GM19324 (cell line): ENCODE measurements around the gene C14orf180.

ENCODE experiments used
- ATAC-seq: cut with Tn5 transposase; IDR thresholded peaks from one replicate; pipeline ENCODE4 v1.9.1; 2021; ENCODE audit warnings: mild to moderate bottlenecking, moderate library complexity; ENCODE audit not compliant: unreplicated experiment, low FRiP score

Gene C14orf180

DNA sequence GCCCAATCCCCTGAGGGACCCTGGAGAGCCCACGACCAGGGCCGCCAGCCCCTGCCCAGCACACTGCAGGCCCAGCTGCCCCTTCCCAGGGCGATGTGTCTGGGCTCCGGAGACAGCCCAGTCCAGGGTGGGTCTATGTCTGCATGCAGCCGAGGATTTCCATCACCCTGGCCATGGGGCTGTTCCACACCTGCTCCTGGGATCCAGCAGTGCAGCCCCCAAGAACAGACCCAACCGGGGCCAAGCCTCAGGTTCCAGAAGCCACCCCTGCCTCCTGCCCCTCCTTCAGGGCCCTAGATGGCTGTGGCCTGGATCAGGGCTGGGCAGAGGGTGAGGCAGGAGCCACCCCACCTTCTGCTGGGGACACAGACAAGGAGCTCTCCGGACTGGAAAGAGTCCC, 11.5 kb downstream of the C14orf180 start:
- no peak for ATAC-seq

DNA sequence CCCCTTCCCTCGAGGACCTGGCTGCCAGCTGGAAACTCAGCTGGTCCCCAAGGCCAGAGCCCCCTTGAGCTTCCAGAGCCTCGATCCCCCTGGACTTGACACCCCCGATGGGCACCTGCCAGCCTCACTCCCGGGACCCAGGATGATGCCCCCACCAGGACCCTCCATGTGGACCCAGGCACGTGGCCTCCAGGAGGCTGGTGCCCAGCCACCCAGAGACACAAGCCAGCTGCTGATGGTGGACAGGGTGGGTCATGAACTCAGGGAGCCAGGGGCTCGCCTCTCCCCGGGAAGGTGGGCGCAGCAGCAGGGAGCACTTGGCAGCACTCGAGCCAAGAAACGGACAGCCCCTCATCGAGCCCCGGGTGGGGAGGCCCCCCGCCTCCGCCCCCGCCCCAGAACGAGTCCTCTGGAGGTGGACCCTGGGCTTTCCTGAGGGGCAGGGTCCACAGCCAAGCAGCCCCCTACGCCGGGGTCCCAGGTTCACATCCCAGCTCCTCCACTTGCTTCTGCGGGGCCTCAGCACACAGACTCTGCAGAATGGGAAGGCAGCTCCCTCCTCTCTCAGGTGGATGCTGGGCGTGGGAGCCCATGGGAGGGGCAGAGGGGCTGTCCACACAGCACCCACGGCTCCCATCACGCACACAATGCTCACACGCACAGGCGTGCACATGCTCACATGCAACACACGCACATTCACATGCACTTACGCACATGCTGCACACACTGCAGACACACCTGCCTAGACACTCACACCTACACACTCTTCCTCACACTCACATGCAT, 12.1 kb downstream of the C14orf180 start:
- ATAC-seq: no peak

DNA sequence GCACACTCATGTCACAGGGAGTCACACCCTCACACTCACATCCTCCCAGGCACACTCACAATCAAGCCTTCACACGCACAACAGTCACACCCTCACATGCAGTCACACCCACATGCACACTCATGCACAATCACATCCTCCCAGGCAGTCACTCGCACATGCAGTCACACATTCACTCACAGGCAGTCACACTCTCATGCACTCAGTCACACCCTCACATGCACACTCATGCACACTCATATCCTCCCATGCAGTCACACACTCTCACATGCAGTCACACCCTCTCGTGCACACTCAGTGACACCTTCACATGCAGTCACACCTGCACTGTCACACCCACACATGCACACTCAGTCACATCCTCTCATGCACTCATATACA, 12.7 kb downstream of the C14orf180 start:
- no peak for ATAC-seq

DNA sequence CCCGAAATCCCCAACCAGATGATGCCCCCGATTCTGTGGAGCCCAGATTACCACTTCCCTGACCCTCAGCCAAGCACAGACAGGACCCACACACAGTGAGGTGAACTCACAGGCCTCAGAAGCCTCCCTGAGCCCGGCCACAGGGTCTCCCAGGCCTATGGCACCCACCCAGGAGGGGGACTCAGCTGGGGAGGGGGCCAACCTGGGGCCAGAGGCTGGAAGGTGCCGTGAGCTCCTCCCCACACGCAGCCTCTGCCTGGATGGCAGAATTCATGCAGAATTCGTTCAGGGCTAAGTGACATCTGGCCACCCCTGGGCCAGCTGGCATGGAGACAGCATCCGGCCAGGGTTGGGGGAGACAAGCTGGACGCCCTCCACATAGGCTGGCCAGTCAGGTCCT, 13.2 kb downstream of the C14orf180 start:
- ATAC-seq: no peak

DNA sequence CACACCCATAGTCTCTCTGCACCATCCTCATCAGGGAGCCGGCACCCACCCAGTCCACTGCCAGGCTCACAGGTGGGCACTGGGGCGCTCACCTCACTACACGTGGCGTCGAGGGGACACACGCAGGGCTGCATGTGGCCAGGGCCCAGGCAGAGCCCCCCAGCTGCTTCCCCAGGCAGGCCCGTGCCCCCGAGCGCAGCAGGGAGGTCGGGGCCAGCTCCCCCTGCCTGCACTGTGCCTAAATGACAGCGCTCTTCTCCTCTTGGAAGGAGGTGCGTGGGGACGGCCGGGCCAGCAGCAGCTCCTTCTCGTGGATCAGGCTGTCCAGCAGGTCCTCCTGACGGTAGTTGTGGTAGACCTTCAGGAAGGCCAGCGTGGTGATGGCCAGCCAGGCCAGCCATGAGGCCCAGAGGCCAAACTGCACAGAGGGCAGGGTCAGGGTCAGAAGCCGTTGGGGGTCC, 13.7 kb downstream of the C14orf180 start:
- ATAC-seq: no peak

DNA sequence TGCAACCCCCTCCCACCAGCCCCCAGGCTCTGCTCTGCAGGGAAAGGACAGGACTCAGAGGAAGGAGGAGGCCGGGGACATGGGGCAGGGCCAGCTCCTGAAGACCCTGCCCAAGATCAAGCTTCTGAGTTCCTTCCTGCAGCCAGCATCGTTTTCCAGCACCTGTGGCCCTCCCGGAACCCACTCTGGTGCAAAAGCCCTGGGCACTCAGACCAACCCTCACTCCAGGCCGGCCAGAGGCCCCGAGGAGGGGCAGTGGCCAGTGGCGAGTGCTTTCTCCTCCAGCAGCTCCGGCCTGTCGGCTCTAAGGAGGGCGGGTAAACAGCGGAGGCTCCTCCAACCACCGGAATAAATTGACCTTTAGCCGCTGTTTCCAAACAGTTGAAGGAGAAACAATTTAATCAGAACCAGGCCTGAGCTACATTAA, 14.2 kb downstream of the C14orf180 start:
- ATAC-seq: no peak

DNA sequence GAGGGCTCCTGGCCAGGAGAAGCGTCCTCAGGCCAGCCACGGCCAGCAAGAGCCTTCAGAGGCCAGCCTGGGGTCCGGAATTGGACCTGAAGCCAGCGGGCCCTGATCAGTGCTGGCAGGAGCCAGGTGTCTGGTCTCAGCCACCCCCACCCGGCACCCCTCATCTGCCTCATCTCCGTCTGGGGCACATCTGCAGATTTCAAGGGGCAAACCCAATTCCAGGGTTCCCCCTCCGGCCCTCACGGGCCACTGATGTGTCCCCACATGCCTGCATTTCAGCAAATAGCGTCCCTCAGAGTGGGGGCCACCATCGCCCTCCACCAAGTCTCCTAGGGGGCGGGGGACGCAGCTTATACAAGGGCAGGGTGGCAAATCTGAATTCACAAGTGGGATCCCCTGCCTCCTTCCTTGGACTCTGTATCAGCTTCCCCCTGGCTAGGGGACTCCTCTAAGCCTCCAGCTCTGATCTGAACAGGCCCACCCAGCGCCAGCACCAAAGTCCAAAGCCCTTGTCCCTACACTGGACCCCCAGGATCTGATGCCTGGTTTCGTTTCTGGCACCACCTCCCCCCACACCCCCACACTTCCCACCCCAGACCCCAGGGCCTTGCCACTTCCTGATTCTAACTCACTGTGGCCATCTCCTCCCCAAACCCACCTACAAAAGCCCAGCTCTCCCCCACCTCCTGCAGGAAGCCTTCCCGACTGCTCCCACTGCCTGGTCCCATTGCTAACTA, 14.9 kb downstream of the C14orf180 start:
- no peak for ATAC-seq

DNA sequence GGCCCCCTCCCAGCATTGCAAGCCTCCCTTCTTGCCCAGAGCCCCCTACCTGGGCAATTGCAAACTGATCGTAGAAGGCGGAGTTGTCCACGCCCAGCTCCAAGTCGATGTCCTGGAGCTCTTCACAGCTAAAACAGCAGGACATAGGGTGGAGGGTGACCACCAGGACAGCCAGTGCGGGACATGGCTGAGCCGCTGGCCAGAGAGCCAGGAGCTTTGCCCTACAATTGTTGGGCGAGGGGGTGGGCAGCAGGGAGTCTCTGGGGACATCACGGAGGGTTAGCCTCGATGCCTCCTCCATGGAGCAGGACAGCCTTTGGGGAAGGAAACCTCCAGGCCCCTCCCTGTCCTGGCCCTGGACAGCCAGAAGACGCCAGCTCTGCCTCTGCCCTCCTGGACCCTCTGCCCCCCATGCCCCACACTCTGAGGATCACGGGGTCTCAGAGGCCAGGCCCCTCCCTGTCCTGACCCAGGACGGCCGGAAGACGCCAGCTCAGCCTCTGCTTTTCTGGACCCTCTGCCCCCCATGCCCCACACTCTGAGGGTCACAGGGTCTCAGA, 15.6 kb downstream of the C14orf180 start:
- ATAC-seq: no peak

DNA sequence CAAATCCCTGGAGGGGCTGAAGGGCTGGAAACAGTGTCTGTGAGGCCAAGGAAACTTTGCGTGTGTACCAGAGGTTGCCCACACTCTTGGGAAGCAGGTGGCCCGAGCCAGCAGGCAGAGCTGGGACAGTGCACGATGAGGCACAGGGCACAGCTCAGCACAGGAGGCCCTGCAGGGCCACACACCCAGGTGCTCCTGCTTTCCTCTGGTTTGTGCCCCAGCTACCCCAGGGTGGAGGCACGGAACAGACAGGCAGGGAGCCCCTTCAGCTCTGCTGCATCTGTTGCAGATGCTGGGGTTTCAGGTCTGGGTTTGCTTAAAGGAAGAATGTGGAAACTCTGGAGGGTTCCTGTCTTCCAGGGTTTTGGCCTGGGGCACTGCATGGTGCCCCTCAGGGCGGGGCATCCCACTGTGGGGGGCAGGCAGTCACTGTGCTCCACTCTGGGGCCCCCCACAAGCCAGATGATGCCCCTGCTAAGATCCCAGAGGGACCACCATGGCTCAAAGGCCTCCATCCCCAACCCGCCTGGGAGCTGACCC, 16.4 kb downstream of the C14orf180 start:
- ATAC-seq: no peak

DNA sequence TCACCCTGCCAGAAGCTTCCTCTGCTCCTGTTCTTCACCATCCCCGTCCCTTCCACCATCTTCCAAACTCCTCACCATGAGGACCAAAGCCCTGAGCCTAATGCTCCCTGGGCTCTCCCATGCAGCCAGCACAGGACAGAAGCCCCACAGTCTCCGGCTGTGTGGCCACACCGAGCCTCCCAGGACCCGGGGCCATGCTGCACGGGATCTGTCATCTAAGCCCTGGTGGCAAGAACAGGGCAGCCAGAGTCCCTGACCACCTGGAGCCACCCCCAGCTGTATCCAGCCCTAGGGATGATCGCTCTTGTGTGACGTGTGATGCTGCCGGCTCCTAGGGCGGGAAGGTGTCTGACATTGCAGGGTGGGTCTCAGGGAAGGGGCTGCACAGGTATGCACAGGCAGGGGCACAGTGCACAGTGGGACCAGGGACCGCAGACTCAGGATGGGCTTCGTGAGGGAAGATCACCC, 16.9 kb downstream of the C14orf180 start:
- ATAC-seq: no peak

DNA sequence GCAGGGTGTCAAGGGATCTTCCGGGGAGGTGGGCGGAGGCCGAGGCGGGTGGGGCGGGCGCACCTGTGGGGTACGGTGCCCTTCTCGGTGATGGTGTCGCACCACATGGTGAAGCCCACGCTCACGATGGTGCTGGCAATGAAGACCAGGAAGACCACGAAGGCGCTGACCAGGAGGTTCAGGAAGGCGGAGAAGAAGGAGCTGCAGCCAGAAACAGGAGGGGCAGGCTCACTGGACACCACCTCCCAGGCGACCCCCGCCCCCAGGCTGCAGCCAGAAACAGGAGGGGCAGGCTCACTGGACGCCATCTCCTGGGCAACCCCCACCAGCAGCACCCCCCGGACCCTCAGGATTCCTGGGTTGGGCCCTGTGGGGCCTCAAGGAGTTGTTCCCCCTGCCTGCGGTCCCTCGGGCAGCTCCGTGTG, 17.4 kb downstream of the C14orf180 start:
- ATAC-seq: no peak

DNA sequence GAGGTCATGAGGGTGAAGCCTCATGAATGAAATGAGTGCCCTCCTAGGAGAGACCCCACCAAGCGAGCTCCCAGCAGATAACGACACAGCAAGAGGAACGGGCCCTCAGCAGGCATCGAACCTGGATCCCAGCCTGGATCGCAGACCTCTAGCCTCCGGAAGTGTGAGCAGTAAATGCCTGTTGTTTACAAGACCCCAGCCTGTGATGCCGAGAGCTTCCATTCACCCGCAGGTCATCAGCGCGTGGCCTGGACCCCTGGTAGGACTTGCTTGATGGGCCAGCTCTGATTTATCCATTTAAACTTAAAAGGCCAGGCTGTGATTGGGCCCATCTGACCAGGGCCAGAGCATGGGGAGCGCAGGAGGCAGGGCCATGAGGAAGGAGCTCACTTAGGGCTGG, 18.0 kb downstream of the C14orf180 start:
- no peak for ATAC-seq

DNA sequence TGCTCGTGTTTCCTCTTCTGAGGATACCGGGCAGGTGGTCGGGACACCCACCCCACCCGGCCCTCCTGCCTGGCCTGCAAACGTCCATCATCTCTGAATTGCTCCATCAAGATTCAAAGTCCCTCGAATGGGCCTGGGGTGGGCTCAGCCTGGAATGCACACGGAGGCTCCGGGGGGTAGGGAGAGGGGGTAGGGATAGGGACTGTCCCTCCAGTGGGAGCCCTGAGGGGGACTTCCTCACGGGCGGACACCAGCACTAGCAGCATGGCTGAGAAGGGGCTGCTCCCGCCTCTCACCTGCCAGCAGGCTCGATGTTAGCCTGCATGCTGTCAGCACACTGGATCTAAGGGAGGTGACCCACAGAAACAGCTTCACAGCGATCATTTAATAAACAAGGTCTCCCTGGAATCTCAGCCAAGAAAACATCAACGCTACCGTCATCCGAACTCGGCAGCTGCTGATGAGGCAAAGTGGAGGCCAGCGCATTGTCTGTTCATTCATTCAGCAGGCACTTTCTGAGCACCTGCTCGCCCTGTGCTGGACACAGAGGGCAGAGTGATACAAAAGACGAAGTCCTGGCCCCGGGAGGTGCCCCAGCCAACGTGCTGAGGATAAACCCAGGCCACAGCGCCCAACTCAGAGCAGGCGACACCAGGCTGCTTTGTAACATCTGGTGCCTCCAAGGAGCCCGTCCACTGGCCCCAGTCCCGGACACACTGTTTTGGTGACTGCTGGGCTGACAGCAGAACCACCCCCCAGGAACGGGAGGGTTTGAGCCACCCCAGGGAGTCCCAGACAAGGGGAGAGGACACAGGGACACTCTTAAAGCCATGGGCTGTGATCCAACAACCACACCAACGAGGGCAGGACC, 18.7 kb downstream of the C14orf180 start:
- no peak for ATAC-seq

DNA sequence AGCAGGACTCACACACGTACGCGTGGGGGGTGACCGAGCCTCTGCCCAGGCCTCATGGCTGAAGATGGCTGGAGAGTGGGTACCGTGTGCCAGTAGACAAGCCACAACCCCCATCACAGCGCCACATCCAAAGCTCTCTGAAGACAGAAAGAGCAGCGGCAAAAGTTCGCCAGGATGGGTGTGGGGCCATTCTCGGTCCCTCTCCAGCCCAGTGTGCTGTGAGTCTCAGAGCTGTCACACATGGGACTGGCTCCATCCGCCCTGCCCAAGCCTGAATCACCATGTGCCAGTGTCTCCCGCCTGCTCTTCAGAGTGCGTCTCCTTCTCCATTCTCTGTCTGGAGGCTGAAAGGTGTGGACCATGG, 19.3 kb downstream of the C14orf180 start:
- ATAC-seq: no peak

DNA sequence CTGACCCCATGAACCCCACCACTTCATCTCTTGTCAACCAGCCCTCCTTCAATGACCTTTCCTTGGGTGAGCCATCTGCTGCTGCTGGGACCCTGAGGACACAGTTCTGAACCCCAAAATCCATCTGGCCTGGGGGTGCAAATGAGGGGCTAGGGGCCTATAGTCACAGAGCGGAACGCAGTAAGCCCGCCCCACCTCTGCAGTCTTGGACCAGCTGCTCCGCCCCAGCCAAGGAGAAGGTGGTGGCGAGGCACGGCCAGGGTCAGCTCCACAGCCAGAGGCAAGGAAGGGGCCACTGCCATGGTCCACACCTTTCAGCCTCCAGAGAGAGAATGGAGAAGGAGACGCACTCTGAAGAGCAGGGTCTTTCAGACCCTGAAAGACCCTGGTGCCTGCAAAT, 19.9 kb downstream of the C14orf180 start:
- no peak for ATAC-seq

DNA sequence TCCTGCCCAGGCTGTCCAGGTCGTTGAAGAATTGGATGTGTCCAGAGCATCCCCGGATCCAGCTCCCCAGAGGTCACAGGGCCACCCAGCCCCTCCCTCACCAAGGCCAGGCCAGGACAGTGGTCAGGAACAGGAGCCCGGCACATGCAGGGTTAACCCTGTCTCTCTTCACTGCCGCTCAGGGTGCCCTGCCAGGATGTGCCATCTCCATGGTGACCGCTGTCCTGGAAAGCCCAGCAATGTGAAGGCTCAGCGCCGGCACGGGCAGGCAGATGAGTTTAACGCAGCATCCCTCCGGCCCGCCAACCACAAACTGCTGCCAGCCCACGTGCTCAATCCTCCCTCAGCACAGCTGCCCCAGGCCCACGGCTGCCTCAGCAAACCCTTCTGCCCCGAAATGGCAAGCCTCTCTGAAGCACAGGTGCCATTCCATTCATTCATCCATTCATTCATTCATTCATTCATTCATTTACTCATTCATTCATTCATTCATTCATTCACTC, 20.6 kb downstream of the C14orf180 start:
- ATAC-seq: no peak

DNA sequence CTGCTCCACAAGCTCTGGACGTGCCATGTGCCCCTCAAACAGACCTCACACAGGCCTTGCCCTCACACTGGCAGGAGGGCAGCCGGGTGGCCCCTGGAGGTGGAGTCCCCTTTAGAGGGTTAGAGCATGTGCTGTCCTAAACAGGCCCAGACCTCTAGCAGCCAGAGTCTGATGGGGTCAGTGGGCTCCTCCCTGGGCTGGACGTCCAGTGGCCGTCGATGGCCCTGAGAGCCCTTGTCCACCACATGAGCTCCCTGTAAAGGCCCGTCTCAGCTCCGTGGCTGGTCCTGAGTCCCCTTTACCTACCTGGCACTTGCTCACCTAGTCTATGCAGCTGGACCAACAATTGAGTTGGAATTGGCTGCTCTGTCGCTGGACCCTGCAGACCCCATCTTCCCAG, 21.2 kb downstream of the C14orf180 start:
- no peak for ATAC-seq

DNA sequence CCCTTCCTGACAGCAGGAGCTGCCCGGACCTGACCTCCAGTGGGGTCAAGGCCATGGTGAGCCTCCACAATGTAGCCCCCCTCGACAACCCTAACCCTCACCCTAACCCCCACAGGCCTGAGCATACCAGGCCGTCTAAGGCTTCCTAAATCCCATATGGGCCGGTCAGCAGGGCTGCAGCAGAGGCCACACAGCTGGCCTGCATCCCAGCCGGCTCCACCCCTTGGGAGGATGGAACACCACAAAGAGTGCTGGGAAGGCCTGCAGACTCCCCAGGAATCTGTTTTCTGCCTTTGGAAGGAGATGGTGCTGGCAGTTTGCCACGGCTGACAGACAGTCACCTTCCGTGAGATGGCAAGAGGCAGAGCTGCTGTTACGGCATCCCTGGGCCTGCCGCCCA, 22.2 kb downstream of the C14orf180 start:
- no peak for ATAC-seq

DNA sequence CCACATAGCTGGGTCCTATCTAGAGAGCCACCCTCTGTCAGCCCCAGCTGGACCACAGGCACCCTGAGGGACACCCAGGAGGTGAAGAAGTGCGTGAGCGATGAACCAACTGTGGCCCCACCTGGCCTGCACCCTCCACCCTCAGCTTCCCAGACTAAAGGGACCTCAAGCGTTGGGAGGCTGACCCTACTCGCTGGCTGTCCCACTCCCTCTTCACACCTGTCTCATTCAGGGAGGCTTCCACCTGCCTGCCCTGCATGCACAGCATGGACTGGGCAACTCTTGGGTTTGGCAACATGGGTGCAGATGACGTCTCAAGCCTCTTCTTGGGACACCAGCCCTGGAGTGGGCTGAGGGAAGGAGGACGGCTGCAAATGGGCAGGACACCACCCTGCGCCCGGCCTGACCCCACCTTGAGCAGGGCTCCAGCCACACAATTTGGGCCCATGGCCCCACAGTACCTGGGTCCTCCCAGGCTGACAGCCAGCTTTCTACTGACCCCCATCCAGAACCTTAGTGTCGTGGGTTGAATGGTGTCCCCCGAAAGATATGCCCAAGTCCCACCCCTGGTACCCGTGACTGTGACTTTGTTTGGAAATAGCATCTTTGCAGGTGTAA, 22.9 kb downstream of the C14orf180 start:
- ATAC-seq: no peak

DNA sequence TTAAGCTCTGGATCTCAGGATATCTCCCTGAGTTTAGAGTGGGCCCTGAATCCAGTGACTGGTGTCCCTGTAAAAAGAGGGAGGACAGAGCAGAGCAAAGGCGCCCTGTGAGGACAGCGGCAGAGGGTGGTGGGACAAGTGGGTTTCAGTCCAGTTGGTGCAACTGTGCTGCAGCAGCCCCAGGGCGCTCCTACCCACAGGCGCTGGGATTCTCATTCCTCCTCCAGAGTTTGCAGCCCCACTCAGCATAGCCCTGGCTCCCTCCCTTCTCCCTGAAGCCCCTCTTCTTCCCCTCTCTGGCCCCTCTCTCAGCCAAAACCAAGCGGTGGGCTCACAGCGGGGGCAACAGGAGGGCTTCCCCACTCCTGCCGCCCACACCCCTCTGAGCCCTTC, 23.4 kb downstream of the C14orf180 start:
- no peak for ATAC-seq
